CD4-positive, alpha-beta T cell treated with Interleukin-4 for 1 hour (primary cell): ENCODE results near the gene ADGRF1.
"Not testable (repeated sequence)": the region's sequence is repeated elsewhere in the genome, so short reads cannot be mapped to it uniquely, and the experiment has no call there.

Experiments
- DNase-seq, 2 donors: peaks; one replicate each; pipeline ENCODE4 v3.0.0-alpha.2; 2020 to 2022

ADGRF1 gene

DNA sequence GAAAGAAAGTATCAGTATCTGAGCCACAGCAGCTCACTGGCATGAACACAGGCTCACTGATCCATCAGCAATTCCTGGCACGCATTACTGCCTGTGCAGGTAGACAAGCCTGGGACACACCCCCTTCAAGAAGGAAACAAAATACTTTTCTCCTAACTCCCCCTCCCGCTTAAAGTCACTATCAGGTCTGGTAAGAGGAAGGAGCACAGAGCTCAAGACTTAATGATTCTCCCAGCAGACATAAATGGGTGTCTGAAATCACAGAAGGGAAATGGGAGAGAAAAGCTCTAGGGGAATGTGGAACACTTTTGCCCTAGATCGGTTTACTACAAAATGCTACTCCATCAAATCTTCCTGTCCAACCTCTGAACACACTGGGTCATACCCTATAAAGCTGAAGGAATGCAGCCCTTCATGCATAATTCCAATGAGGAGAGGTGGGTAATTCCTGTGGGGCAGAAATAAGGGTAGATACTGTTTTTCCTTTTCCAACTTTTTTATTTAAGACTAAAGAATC, at the start of gene ADGRF1:
Gene ADGRF1, minus strand, starts transcription at position 58 of the 517 bp plus-strand sequence. CDS start 13,271 bp downstream, outside the sequence.
- no peak for DNase-seq

DNA sequence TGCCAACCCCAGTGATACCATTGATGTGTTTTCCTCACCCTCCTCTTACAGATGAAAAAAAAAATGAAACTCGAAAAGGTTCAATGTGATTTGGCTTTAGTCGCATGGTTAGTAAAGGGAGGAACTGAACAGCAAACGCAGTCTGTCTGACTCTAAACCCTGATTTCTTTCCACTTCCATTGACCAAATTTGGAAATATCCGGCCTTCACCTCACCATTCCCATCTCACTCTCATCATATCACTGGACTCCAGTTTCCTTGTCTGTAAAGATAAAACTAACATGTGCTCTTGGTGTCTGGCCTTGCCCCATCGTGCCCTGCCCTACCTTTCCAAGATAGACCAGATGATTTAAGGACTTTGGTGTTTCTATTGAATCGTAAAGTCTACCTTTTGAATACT, 48.7 kb upstream of the ADGRF1 start:
- no peak for DNase-seq

- DNase-seq: not testable (repeated sequence)
Observed at GRCh38 chr6:47089473-47089872, 47.3 kb upstream of the ADGRF1 start.

DNA sequence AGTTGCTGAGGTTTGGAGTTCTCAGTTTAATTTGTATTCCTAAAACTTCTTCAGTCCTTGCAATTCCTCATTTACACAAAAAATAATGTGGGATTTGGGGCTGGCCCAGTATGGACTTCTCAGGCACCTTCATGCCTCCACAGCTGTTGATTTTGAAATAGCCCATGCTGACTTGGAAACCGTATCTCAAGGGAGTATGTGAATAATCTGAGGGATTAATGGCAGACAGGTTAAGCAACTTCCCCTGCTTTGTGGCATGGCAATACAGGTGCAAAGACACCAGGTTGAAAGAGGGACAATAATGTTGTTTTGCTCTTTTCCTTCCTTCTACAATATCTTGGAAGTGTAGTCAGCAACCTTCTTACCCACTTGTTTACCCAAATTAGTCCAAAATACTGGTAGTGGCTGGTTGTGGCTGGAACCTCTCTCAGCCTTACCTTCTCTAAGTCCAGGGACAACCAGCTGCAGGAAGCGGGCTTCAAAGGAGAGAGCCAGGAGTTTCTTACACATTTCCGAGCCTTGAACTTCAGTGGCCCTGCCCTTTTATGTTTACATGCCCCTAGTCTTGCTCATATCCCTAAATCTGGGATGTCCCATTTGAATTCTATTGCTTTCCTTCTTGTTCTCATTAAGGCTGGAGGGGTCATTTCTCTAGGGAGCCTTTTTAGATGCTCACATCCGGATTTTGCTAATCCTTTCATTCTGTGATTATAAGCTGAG, 44.1 kb upstream of the ADGRF1 start:
- no peak for DNase-seq

- DNase-seq: no peak
Observed at GRCh38 chr6:47084610-47085009, 42.5 kb upstream of the ADGRF1 start.

DNA sequence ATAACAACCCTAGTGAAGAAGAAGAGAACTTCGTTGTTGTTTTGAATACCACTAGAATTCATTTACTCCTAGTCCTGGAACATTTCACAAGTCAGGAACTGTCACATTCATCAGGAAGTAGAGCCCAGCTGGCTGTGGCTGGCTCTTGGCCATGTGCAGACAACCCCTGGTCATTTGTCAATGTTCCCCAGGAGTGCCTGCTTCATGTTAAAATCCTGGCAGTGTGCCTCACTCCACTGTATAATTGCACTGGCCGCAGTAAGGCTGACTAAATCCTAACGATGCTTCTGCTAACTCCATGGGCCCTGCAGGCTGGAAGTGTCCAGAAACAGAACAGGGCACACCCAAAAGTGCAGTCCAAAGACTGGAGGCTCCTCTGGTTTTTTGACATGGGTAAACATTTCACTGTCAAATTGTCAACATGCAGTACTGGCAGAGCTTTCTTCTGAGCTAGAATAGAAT, 41.5 kb upstream of the ADGRF1 start:
- no peak for DNase-seq

DNA sequence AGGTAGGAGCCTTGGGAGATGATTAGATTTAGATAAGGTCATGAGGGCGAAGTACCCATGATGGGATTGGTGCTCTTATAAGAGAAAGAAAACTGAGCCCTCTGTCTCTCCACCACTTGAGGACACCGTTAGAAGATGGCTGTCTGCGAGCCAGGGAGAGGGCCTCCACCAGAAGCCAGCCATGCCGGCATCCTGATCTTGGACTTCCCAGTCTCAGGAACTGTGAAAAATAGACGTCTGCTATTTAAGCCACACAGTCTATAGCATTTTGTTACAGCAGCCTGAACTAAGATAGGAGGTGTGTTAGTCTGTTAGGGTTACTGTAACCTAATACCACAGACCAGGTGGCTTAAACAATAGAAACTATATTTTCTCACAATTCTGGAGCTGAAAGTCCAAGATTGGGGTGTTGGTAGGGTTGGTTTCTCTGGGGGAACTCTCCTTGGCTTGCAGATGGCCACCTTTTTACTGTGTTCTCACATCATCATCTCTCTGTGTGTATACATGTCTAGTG, 38.0 kb upstream of the ADGRF1 start:
- DNase-seq: no peak

DNA sequence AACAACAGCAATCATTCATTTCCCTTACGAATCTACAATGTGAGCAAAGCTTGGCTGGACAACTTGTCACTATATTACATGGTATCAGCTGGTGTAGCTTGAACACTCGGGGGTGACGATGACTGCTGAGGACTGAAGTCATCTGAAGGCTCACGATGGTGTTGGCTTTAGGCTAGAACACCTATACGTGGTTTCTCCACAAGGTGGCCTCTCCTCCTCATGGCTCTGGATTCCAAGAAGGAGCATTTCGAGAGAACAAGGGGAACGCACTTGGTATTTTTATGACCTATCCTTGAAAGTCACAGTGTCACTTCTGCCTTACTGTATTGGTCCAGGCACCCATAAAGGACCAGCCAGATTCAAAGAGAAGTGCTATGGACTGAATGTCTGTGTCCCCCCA, 37.5 kb upstream of the ADGRF1 start:
- no peak for DNase-seq

GRCh38 chr6:47078991-47079390, 36.9 kb upstream of the ADGRF1 start:
- DNase-seq: no peak

DNA sequence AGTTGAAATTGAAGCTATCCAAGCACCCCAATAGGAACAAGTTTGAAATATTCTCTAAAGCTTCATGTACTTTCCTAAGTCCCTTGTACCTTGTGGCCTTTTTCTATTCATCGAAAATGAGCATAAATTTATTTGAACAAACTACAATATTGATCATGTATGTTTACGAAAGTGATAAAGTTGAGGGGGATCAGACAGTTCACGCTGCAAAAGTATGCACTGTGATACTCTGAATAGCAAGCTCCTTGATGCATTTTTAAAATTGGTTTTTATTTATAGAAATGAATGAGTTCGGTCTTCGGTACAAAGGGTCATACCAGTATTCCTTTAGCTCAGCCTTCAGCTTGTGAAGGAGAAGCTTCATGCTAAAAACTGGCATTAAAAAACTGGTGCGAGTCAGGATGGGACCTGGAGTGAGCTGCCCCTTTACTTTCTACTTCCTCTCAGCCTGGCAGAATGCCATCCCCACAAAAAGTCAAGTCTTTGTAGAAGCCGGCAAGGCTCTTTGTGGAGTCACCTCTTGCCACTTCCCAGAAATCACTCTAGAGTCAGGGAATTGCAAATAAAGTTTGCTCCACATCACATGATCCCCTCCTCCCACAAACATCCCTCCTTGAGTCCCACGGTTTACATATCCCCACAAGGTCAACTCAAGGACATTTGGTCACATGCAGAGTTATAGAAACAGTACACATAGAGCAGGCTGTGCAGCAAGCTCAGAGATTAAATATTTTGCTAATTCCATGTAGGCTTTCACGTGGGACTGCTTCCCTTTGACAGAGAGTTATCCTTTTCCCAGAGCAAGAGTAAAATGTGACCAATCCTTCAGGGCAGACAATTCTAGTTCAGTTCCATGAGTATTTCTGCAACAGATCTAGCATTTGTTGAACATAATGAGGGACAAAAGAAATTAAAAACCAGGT, 34.6 kb upstream of the ADGRF1 start:
- DNase-seq: no peak

DNA sequence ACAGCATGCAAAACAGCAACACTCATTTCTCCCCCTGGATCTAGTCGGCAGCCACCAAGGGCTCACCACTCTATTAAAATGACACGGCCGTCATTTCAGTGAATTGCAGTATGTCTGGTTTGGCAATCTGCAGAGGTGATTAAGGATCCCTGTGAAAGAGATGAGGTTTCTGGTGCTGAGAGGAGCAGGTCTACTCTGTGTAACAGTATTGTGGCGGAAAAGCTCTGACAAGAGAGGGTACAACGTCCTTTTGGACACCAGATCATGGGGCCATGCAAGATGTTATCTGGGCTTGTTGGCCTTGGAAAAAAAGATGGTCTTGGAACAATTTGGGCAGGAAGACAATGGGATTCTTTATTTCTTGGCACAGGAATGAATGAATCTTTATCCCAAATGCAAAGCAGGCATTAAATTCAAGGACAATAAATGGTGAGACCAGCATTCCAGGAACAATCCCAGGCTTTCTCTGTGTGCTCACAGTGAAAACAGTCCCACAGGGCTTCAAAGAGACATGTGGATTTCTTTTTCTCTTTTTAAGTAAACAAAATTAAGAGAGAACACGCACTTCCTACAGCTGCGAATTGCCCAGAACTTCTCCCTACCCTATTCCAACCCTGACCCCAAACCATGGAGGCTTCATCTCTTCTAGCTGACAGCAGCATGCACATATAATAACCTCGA, 33.7 kb upstream of the ADGRF1 start:
- DNase-seq: no peak

DNA sequence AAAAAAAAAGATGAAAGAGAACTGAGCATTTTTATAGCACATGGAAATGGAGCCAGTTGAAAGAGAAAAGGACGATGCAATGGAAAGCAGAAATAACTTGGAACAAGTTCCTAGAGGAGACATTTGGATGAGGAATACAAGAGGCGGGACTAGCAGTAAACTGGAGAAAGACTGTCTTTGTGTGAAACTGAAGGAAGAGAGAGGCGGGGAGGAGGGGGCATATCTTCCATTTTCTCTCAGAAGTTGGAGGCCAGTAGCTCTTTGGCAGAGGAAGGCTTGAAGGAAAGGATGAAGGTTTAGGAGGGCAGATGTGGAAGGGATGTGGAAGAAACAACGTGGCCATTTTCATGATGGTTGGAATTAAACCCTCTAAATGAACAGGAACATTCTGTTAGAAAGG, 33.0 kb upstream of the ADGRF1 start:
- no peak for DNase-seq

DNA sequence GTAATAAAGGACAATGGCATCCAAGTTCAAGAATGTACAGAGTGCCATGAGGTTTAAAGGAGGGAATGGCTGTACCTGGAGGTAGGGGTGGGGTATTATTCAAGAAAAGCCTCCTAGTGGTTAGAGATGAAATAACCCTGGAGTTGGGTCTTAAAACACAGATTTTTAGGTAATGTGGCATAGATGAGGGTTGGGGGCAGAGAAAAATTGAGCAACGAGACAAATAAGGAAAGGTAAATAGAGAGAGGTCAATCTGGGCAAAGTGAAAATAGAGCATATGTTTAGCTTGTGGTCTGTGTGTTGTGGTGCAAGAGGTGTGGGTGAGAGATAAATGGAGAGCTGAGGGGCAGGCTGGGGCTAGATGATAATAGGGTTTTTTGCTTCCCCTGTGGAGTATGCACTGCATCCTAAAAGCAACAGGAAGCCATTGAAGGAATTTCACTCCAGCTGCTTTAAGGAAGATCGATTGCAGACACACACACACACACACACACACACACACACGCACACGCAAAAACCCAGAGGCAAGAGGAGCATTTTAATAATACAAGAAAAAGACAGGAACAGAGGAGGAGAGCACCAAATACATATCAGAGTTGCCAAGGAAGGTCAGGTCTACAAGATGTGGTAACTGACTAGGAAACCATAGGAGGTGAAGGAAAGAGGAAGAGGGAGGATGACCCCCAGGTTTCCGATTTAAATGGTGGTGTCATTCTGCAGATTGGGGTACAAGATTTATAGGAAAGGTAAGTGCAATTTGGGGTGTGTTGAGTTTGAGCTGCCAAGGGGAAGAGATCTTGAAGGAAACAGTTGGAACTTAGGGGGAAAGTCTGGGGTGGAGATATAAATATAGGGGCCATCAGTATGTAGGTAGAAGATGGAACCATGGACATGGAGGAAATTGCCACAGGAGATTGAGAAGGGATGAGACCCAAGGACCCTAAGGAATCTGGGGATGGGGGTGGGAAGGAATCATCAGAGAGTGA, 31.3 kb upstream of the ADGRF1 start:
- no peak for DNase-seq

DNA sequence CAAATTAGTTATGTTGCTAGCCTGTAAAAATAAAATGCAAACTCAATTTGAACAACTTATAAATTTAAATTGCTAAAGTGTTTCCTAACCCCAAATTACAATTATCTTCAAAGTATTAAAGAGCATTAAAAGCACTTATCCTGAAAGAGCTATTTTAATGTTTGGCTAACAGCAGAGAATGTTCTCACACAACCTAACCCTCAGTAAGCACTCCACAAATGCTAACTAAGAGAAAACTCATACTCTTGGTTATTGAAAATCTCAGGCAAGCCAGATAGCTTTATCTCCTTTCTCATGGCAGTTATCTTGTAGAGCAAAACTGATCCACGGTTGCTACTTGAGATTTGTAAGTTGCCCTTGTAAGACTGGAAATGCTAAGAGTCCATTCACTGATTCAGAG, 30.5 kb upstream of the ADGRF1 start:
- DNase-seq: no peak

- DNase-seq: no peak
Observed at GRCh38 chr6:47071681-47072080, 29.5 kb upstream of the ADGRF1 start.

GRCh38 chr6:47070461-47070860, 28.3 kb upstream of the ADGRF1 start:
- no peak for DNase-seq

DNA sequence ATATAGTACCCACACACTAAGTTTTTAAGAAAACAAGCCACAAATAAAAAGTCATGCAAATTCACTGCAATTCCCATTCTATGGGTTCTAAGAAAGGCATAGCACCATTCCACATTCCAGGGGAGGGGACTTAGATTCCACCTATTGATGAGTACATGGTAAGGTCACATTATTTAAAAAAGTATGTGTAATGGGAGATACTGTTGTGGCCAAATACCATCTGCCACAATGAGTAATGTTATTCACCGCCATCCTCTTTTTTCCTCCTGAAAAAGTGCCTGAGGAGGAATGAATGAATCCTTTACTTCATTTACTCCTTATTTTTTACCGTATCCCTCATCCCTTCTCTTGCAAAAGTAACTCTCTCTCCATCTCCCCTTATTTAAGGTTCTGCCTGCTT, 27.0 kb upstream of the ADGRF1 start:
- no peak for DNase-seq

DNA sequence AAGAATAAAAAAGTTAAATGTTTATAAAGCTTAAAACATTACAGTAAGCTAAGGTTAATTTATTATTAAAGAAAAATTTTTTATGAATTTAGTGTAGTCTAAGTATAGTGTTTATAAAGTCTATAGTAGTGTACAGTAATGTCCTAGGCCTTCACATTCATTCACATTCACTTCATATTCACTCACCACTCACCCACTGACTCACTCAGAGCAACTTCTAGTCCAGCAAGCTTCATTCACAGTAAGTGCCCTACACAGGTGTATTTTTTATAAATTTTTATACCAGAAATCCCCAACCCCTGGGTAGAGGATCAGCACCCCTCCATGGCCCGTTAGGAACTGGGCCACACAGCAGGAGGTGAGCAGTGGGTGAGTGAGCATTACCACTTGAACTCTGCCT, 24.3 kb upstream of the ADGRF1 start:
- DNase-seq: no peak

DNA sequence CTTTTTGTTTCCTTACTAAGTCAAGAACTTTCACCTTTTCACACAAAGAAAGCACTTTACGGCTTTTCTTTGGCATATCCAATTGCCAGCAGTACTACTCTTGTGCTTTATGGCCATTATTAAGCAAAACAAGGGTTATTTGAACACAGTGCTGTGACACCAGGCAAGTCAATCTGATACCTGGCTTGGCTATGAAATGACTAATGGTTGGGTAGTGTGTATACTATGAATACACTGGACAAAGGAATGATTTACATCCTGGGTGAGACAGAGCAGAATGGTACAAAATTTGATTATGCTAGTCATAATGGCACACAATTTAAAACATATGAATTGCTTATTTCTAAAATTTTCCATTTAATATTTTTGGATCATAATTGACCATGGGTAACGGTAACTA, 22.1 kb upstream of the ADGRF1 start:
- no peak for DNase-seq

DNA sequence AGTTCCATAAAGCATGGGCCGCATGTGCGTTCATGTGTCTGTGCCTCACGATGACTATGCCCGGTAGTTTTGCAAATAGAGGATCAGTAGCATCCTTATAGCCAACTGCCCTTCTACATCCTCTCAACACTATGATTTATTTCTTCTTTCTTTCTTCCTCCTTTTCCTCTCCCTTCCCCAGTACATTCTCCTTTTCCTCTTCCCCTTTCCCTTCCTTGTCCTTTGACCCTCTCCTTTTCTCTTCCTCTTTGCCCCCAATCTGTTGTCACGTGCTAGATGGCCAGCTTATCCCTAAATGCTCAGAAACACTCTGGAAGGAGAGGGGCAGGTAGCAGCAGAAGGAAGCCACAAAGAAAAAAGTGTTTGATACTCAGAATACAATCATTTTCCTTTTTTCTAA, 20.2 kb upstream of the ADGRF1 start:
- DNase-seq: no peak
